BJ (cell line): ENCODE data around the gene PDE1C. TPM values are rescaled to one million over a fixed set of nuclear protein-coding genes. Genes with fewer than 3 reads are reported as not detected.

Source experiments
- CTCF ChIA-PET: fragments of 350-600 bp; formaldehyde crosslinking; extraction: SDS; loops from one replicate; lab custom pipeline; 2021; ENCODE audit warnings: antibody characterized with exemption, inconsistent platforms; lab: Yijun Ruan, JAX
- POLR2A ChIA-PET: fragments of 300-600 bp; sonication (Branson Sonifier 250); formaldehyde crosslinking; extraction: SDS; loops from one replicate; lab custom pipeline; 2021; ENCODE audit warnings: antibody characterized with exemption; lab: Charles Lee
- DNase-seq: peaks from one replicate; pipeline ENCODE4 v3.0.0-alpha.2; 2011; ENCODE audit warnings: low read depth
- H3K27me3 ChIP-seq: 2 replicates; pipeline ENCODE4 v1.6.0; 2011; ENCODE audit warnings: low read length; ENCODE audit not compliant: control insufficient read depth, insufficient read depth
- H3K36me3 ChIP-seq: 2 replicates; pipeline ENCODE4 v1.5.1; 2011; ENCODE audit warnings: low read length; ENCODE audit not compliant: control insufficient read depth, insufficient read depth
- H3K4me3 ChIP-seq: 2 replicates; pipeline ENCODE4 v1.5.1; 2011; ENCODE audit warnings: low read depth, mild to moderate bottlenecking, control low read depth, low read length
- CTCF ChIP-seq: IDR thresholded peaks from 2 replicates; pipeline ENCODE4 v1.5.1; 2011; ENCODE audit warnings: low read depth, mild to moderate bottlenecking, control low read depth, inconsistent platforms, low read length, moderate library complexity; ENCODE audit not compliant: insufficient read depth
- polyA plus RNA-seq: library from polyadenylated mRNA; depleted of rRNA; stranded (reverse); fragments of >200 nt; gene quantifications from 2 replicates; pipeline ENCODE4 v1.2.3, GENCODE V29; 2011

The PDE1C gene
- polyA plus RNA-seq, 1 experiment, result 19.6 TPM

GRCh38 chr7:31856337-31856736 lies 213.9 kb downstream of the PDE1C start:
- CTCF ChIA-PET, result interaction anchor here (0.6 to 1.2 kb wide), 5 partner anchors 9 to 348 kb away, joined by 3 to 4 read pairs (median 3); no protein-coding TSS in a partner anchor
- POLR2A ChIA-PET, result interaction anchor here (0.6 kb wide), 1 partner anchor 12 kb away, joined by 3 read pairs; no protein-coding TSS in a partner anchor

GRCh38 chr7:31855530-31855929 lies 214.7 kb downstream of the PDE1C start:
- CTCF ChIA-PET, result interaction anchor here (1.2 kb wide), 1 partner anchor 25 kb away, joined by 3 read pairs; no protein-coding TSS in a partner anchor
- no peaks in the 10 kb centered on the region for H3K27me3 ChIP-seq
- no peak for DNase-seq
- POLR2A ChIA-PET, result no interaction called here
- H3K36me3 ChIP-seq, result no peaks in the 10 kb centered on the region
- no peak for TF ChIP-seq CTCF
- no peak overlapping the region for H3K4me3 ChIP-seq

More at GRCh38 chr7:31856337-31856736, 213.9 kb downstream of the PDE1C start:
- Histone ChIP-seq H3K4me3 (no peak overlapping the region), H3K36me3 (no peaks in the 10 kb centered on the region), H3K27me3 (no peaks in the 10 kb centered on the region)
- TF ChIP-seq CTCF, result no peak
- DNase-seq, result no peak

- POLR2A ChIA-PET, result no interaction called here
- no peak overlapping the region for H3K4me3 ChIP-seq
- CTCF ChIA-PET, result interaction anchor here (0.7 to 0.8 kb wide), 2 partner anchors 9 to 65 kb away, joined by 3 to 4 read pairs; no protein-coding TSS in a partner anchor
- no peaks in the 10 kb centered on the region for H3K36me3 ChIP-seq
- DNase-seq, result no peak
- H3K27me3 ChIP-seq, result no peaks in the 10 kb centered on the region
- TF ChIP-seq CTCF, result no peak
Measured at GRCh38 chr7:31853380-31853779, 216.8 kb downstream of the PDE1C start.

GRCh38 chr7:31852462-31852861 lies 217.7 kb downstream of the PDE1C start:
- Histone ChIP-seq H3K27me3 (no peaks in the 10 kb centered on the region), H3K36me3 (no peaks in the 10 kb centered on the region), H3K4me3 (no peak overlapping the region)
- no peak for DNase-seq
- TF ChIP-seq CTCF, result no peak
- ChIA-PET POLR2A (no interaction called here), CTCF (no interaction called here)

GRCh38 chr7:31851119-31851518 lies 219.1 kb downstream of the PDE1C start:
- POLR2A ChIA-PET, result interaction anchor here (0.7 kb wide), 1 partner anchor 10 kb away, joined by 10 read pairs; no protein-coding TSS in a partner anchor
- CTCF ChIA-PET, result no interaction called here
- no peak for TF ChIP-seq CTCF
- no peaks in the 10 kb centered on the region for H3K27me3 ChIP-seq
- DNase-seq, result no peak
- H3K36me3 ChIP-seq, result no peaks in the 10 kb centered on the region
- H3K4me3 ChIP-seq, result no peak overlapping the region
